ENCODE results near the gene DKK3. TPM values are rescaled to one million over a fixed set of nuclear protein-coding genes. Genes with fewer than 3 reads are reported as not detected.
A peak's percentile ranks its signal among the peaks of the same experiment; 100 is the strongest.
"Not testable (repeated sequence)": the region's sequence is repeated elsewhere in the genome, so short reads cannot be mapped to it uniquely, and the experiment has no call there.

Gene DKK3
- total RNA-seq, 1 experiment from 2014 or later, result 156 TPM

- Histone ChIP-seq H3K9me3 (0 out of 2 replicates have a peak, but pooled peaks cover 3% of the 10 kb centered on the region), H3K4me3 (ENCODE audit: low read depth, low read length) (peak overlapping the region; percentile 6; the same call in 1 of the 2 replicates), H3K27me3 (replicated peaks; ENCODE audit: control insufficient read depth, insufficient read depth, low read length) (no peaks in the 10 kb centered on the region), H3K36me3 (ENCODE audit: control insufficient read depth, insufficient read depth, low read length) (no peaks in the 10 kb centered on the region), H3K4me1 (peaks cover 45% of the 10 kb centered on the region)
- Mint-ChIP-seq H3K4me3 (ENCODE audit: unreplicated experiment) (peak overlapping the region; percentile 65), H3K36me3 (ENCODE audit: insufficient read depth, unreplicated experiment) (peaks cover 10% of the 10 kb centered on the region), H3K27ac (ENCODE audit: unreplicated experiment) (peak overlapping the region; percentile 97), H3K4me1 (ENCODE audit: low read depth, unreplicated experiment) (peaks cover 48% of the 10 kb centered on the region), H3K9me3 (ENCODE audit: unreplicated experiment) (peaks cover 24% of the 10 kb centered on the region), H3K27me3 (ENCODE audit: insufficient read depth, unreplicated experiment) (no peaks in the 10 kb centered on the region)
- no TSS peak for BruUV-seq (replicated peaks)
- ChIA-PET CTCF (interaction anchor here (0.5 to 2.5 kb wide), 30 partner anchors 9 to 257 kb away, joined by 3 to 26 read pairs (median 6); partner anchors contain the start of genes DKK3 and USP47), POLR2A (interaction anchor here (0.8 kb wide), 1 partner anchor 37 kb away, joined by 3 read pairs; no protein-coding TSS in a partner anchor)
- TF ChIP-seq, protein P1, sequence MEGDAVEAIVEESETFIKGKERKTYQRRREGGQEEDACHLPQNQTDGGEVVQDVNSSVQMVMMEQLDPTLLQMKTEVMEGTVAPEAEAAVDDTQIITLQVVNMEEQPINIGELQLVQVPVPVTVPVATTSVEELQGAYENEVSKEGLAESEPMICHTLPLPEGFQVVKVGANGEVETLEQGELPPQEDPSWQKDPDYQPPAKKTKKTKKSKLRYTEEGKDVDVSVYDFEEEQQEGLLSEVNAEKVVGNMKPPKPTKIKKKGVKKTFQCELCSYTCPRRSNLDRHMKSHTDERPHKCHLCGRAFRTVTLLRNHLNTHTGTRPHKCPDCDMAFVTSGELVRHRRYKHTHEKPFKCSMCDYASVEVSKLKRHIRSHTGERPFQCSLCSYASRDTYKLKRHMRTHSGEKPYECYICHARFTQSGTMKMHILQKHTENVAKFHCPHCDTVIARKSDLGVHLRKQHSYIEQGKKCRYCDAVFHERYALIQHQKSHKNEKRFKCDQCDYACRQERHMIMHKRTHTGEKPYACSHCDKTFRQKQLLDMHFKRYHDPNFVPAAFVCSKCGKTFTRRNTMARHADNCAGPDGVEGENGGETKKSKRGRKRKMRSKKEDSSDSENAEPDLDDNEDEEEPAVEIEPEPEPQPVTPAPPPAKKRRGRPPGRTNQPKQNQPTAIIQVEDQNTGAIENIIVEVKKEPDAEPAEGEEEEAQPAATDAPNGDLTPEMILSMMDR (IDR thresholded peaks at IDR 0.05; ENCODE audit: insufficient read depth in 1 of 2, low read depth in 1 of 2, low read length in 1 of 2, severe bottlenecking in 1 of 2, unreplicated experiment in 1 of 2), result peak; percentile 87 to 89
- DNase-seq, result peak; percentile 90 to 92
- intact Hi-C loops (cut with micrococcal nuclease; ENCODE audit: unreplicated experiment), result loop anchor here (1.0 to 5.0 kb wide), 6 partner anchors 52 to 255 kb away; partner anchors contain the start of gene USP47
Observed at GRCh38 chr11:12043959-12044791, 35.7 kb upstream of the DKK3 start.

- Histone ChIP-seq H3K36me3 (ENCODE audit: control insufficient read depth, insufficient read depth, low read length) (no peaks in the 10 kb centered on the region), H3K4me1 (peaks cover 36% of the 10 kb centered on the region), H3K27me3 (replicated peaks; ENCODE audit: control insufficient read depth, insufficient read depth, low read length) (no peaks in the 10 kb centered on the region), H3K9me3 (0 out of 2 replicates have a peak, but pooled peaks cover 3% of the 10 kb centered on the region), H3K4me3 (ENCODE audit: low read depth, low read length) (no peak overlapping the region)
- no TSS peak for BruUV-seq (replicated peaks)
- H3K4me1 Mint-ChIP-seq (ENCODE audit: low read depth, unreplicated experiment), result peaks cover 40% of the 10 kb centered on the region
- no peak for DNase-seq
- CTCF ChIA-PET, result interaction anchor here (1.6 to 1.9 kb wide), 3 partner anchors 43 to 111 kb away, joined by 9 to 26 read pairs (median 11); no protein-coding TSS in a partner anchor
- intact Hi-C loops (cut with micrococcal nuclease; ENCODE audit: unreplicated experiment), result loop anchor here (5.0 kb wide), 1 partner anchor 201 kb away; the partner anchor contains the start of gene USP47
- no peak overlapping the region for H3K4me3 Mint-ChIP-seq (ENCODE audit: unreplicated experiment)
- peaks cover 10% of the 10 kb centered on the region for H3K36me3 Mint-ChIP-seq (ENCODE audit: insufficient read depth, unreplicated experiment)
- peaks cover 31% of the 10 kb centered on the region for H3K9me3 Mint-ChIP-seq (ENCODE audit: unreplicated experiment)
- peak overlapping the region; percentile 97 for H3K27ac Mint-ChIP-seq (ENCODE audit: unreplicated experiment)
- H3K27me3 Mint-ChIP-seq (ENCODE audit: insufficient read depth, unreplicated experiment), result no peaks in the 10 kb centered on the region
- TF ChIP-seq, protein P1 (IDR thresholded peaks at IDR 0.05; ENCODE audit: insufficient read depth in 1 of 2, low read depth in 1 of 2, low read length in 1 of 2, severe bottlenecking in 1 of 2, unreplicated experiment in 1 of 2), result no peak
- POLR2A ChIA-PET, result no interaction called here
Observed at GRCh38 chr11:12043221-12043620, 34.8 kb upstream of the DKK3 start.

- intact Hi-C loops (cut with micrococcal nuclease; ENCODE audit: unreplicated experiment), result loop anchor here (5.0 kb wide), 1 partner anchor 200 kb away; the partner anchor contains the start of gene USP47
- Mint-ChIP-seq H3K27me3 (ENCODE audit: insufficient read depth, unreplicated experiment) (no peaks in the 10 kb centered on the region), H3K4me1 (ENCODE audit: low read depth, unreplicated experiment) (peaks cover 39% of the 10 kb centered on the region), H3K27ac (ENCODE audit: unreplicated experiment) (peak overlapping the region; percentile 47), H3K4me3 (ENCODE audit: unreplicated experiment) (no peak overlapping the region), H3K9me3 (ENCODE audit: unreplicated experiment) (peaks cover 31% of the 10 kb centered on the region), H3K36me3 (ENCODE audit: insufficient read depth, unreplicated experiment) (peaks cover 10% of the 10 kb centered on the region)
- Histone ChIP-seq H3K36me3 (ENCODE audit: control insufficient read depth, insufficient read depth, low read length) (no peaks in the 10 kb centered on the region), H3K4me1 (peaks cover 28% of the 10 kb centered on the region), H3K4me3 (ENCODE audit: low read depth, low read length) (no peak overlapping the region), H3K9me3 (0 out of 2 replicates have a peak, but pooled peaks cover 3% of the 10 kb centered on the region), H3K27me3 (replicated peaks; ENCODE audit: control insufficient read depth, insufficient read depth, low read length) (no peaks in the 10 kb centered on the region)
- ChIA-PET CTCF (no interaction called here), POLR2A (interaction anchor here (0.7 kb wide), 1 partner anchor 711 kb away, joined by 4 read pairs; no protein-coding TSS in a partner anchor)
- no peak for DNase-seq
- BruUV-seq (replicated peaks), result no TSS peak
- TF ChIP-seq, protein P1 (IDR thresholded peaks at IDR 0.05; ENCODE audit: insufficient read depth in 1 of 2, low read depth in 1 of 2, low read length in 1 of 2, severe bottlenecking in 1 of 2, unreplicated experiment in 1 of 2), result no peak
Observed at GRCh38 chr11:12042215-12042676, 33.8 kb upstream of the DKK3 start.

DNA sequence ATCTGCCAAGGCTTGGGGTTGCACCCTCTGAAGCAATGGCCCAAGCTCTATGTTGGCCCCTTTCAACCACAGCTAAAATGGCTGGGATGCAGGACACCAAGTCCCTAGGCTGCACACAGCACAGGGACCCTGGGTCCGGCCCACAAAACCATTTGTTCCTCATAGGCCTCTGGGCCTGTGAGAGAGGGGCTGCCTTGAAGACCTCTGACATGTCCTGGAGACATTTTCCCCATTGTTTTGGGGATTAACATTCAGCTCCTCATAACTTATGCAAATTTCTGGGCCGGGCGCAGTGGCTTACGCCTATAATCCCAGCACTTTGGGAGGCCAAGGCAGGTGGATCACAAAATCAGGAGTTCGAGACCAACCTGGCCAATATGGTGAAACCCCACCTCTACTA is 32.3 kb upstream of the DKK3 start:
- CTCF ChIA-PET; H3K27ac Mint-ChIP-seq (ENCODE audit: unreplicated experiment); BruUV-seq (replicated peaks); H3K27me3 ChIP-seq (replicated peaks; ENCODE audit: control insufficient read depth, insufficient read depth, low read length); H3K4me3 ChIP-seq (ENCODE audit: low read depth, low read length); POLR2A ChIA-PET; H3K27me3 Mint-ChIP-seq (ENCODE audit: insufficient read depth, unreplicated experiment); H3K36me3 Mint-ChIP-seq (ENCODE audit: insufficient read depth, unreplicated experiment); DNase-seq; H3K9me3 ChIP-seq; H3K4me3 Mint-ChIP-seq (ENCODE audit: unreplicated experiment); H3K36me3 ChIP-seq (ENCODE audit: control insufficient read depth, insufficient read depth, low read length): not testable (repeated sequence)
- H3K4me1 ChIP-seq, result peaks cover 24% of the 10 kb centered on the region
- intact Hi-C loops (cut with micrococcal nuclease; ENCODE audit: unreplicated experiment), result loop anchor here (5.0 kb wide), 1 partner anchor 198 kb away; the partner anchor contains the start of gene USP47
- H3K4me1 Mint-ChIP-seq (ENCODE audit: low read depth, unreplicated experiment), result peaks cover 37% of the 10 kb centered on the region
- peaks cover 31% of the 10 kb centered on the region for H3K9me3 Mint-ChIP-seq (ENCODE audit: unreplicated experiment)
